ELR (cell line): ENCODE results near the gene TRPM1.
"Not testable (repeated sequence)": the region's sequence is repeated elsewhere in the genome, so short reads cannot be mapped to it uniquely, and the experiment has no call there.

Experiments used
- DNase-seq: peaks from one replicate; pipeline ENCODE4 v3.0.0-alpha.2; 2015; ENCODE audit warnings: low read depth

TRPM1 gene

DNA sequence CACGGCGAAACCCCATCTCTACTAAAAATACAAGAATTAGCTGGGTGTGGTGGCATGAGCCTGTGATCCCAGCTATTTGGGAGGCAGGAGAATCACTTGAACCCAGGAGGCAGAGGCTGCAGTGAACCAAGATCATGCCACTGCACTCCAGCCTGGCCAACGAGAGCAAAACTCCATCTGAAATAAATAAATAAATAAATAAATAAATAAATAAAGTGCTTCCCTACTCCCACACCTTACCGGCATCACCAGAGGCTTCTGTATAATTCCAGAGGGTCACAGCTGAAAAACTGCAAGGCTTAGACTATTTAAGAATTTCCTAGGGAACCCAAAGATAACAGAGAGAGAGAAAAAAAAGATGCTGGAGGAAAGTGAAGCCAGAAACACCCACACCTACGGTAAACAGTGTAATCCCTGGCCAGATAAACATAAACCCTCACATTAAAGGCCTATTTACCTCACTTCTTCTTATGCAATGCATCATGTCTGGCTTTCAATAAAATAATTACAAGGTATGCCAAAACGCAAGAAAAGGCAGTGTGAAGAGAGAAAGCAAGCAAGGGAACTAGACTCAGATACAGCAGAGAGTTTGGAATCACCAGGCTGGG lies 15.0 kb upstream of the TRPM1 start:
- DNase-seq, result no peak

DNA sequence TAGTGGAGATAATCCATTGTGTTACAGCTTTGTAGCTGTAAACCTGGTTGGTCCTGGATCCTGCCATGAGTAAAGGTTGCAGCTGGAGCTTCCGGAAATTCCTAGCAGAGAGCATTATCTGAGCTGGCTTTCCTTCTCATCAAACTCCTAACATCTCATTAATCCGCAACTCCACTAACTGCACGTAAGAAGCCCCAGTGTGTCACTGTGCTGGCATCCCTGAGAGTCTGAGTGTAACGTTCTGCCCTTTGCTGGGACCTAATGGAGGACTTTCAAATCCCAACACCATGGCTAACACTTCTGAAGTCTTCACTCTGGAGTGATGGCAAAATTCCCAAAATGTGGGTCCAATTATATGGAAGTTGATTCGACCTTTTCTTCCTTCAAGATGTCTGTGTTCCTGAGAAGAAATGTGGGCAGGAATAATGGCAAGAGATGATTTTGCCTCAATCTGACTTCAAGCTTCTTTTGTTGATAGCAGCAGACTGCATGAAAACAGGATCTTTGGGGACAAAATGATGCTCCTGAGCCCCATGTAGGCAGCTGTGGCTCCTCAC lies 9.6 kb upstream of the TRPM1 start:
- no peak for DNase-seq

DNA sequence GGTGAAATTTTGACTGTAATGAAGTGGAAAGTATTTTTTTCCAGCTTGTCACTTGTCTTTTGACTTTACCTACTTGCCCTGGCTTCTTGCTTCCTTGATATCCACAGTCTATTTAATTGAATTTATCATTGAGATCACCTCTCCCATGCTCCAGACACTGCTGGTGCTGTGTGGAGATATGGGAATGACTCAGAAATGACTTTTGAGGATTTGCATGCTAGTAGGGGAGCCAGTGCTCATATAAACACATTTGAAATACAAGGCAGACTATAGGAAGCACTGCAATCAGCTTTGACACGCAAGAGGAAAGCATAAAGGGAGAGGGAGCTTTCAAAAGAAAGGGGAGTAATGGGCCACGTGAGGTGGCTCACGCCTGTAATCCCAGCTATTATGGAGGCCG lies 7.3 kb upstream of the TRPM1 start:
- DNase-seq, result peak; percentile 8

DNA sequence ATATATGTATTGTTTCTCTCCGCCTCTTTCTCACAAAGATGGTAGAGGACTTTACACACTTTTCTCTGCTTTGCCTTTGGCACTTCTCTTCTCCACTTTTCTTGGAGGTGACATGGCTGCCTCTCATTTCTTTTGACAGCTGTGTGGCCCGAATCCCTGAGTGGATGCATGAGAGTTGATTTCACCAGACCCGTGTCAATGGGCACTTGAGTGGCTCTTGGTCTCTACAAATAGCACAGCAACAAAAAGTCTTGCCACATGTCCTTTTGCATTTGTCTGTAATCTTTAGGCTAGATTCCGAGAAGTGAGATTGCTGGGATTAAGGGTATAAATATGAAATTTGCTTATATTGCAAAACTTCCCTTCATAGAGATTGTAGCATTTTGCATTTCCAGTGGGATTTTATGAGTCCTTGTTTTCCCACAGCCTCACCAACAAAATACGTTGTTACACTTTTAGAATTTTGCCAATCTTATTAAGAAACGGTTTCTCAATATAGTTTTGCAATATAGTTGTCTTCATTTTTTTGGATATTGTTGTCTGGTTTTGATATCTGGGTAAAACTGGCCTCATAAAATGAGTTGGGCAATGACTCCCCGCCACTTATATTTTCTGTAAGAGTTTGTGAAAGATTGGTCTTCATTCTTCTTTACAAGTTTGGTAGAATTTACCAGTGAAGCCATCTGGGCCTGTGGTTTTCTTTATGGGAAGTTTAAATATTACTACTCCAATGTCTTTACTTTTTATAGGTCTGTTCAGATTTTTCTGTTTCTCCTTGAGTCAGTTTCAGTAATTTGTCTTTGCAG lies 5.2 kb upstream of the TRPM1 start:
- DNase-seq, result no peak

DNA sequence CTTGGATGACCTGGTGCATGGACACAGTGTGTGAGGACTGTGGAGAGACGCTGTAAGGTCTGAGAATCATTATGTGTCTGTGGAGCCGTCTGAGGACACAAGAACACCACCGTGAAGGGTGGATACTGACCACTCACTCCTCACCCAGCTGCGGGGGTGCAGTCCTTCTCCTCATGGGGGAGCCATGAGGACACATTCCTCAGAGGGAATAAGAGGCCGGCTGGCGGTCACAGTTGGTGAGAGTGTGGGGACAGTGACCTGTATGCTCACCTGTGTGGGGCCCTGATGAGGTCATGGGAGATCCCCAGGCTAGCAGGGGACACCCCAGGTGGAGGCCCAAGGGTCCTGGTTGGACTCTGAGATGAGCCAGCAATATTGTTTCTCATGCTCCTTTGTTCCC lies 2.5 kb upstream of the TRPM1 start:
- no peak for DNase-seq

DNA sequence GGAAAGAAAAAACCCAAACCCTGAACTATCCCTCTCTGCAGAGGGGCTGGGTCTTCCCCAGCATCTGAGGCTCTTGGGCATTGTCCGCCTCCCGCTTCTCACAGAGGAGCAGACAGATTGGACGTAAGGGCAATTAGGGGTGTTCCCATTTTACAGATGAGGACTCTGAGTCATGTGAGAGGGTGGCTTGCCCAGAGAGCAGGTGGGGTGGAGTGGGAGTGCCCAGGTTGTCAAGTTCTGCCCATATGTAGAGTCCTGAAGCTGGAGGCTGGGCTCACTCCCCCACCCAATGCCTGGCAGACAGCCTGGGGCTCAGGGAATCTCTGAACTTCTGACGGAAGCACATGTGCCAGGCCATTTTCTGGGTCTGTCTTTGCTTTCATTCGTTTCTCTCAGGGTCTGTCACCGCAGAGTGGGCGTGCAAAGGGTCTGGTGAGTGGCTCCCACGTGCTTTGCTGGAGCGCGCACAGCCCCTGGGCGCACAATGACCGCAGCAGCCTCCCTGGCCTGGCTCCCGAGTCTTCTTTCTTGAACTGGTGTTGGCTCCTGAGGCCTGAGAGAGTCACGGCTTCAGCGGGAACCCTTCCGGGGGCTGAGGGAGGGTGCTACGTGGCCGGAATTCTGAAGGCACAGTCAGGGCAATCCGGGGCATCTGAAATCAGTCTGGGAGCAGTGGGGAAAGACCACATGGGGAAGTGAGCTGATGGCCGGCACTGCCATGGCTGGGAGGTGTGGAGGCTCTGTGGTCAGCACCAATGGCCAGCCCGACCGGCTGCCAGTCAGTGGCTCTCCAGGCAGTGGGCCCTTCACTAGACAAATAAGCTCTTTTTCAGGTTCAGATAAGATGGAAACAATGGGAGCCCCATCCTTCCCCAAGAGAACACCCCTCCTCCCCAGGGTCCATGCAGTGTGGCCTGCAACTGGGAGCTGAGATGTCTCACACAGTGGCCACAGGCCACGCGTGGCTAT lies 1.1 kb upstream of the TRPM1 start:
- DNase-seq, result no peak

DNA sequence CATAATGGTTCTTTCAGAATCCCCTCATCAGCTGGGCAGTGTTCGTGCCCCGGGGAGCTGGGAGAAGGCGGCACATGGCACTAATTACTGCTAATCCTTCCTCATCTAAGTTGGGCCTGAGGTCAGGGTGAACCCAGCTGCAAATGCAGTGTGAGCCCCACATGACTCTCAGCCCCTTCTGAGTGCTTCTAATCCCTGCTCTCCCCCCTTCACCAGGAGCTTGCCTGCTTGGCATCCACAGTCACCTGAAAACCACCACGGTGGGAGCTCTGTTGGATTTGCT lies 455 bp upstream of the TRPM1 start:
- no peak for DNase-seq

DNA sequence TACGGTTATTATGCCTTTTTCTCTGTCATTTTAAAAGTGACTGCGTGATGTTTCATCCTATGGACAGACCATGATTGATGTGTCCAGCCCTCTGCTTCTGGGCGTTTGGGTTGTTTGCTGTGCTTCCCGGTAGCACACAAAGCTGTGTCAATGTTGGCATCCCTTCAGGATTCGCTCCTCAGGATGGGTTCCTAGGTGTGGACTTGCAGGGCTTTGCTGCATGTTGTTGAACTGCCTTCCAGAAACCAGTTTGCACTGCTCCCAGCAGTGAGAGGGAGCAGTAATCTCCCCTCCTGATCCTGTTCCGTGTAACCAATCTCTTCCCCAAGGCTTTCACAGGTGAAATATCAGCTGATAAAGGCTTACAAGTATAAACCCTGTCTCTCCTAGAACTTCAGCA lies 787 bp downstream of the TRPM1 start:
- no peak for DNase-seq

DNA sequence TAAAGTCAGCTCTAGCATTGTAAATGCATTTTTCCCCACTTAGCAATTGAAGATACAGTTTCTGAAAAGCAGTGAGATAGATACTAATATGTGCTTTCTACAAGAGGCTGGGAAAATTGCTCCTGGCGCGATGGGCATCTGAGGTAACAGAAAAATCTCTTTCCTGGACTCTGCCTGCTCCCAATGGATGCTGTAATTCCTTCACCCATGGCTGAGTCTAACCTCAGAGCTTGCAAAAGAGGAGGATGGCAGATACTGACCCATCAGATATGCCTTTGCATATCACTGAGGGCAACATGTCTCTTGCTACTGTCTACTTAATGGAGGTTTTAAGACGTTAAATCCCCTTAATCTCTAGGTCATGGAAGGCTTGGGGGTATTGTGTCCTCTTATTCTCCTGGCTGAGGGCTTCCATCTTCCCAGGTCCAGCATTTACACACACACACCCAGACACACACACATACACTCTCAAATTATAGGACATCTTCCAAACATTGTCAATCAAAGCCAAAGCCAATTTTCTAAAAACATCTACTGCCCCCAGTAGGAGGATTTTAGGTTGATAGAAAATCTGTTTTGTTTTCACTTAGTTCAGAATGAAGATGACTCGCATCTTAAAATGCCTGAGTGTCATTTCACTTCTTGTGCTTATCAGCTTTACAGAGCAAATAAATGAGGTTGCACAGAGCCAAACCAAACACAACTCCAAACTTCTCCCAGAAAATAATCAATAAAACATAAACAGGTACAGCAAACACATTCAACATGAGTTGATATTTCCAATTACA lies 2.4 kb downstream of the TRPM1 start:
- peak; percentile 20 for DNase-seq

DNA sequence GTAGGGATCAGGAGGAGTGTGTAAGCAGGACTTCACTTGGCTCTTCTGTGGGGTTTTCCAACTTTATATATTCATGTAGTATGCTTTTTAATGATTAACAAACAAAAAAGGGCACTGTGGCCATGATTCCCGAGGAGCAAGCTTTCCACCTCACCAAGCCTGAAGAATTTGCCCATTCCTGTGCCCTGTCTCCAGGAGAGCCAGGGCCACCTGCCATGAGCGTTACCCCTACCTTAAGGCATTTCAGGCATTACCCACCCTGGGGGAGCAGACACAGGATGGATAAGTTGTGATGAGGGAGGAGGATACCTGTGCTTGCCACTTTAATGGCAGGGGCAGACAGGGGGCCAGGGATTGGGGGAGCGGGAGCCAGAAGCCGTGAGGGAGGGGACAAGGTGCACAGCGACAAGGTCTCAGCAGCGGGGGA lies 3.0 kb downstream of the TRPM1 start:
- DNase-seq, result no peak

DNA sequence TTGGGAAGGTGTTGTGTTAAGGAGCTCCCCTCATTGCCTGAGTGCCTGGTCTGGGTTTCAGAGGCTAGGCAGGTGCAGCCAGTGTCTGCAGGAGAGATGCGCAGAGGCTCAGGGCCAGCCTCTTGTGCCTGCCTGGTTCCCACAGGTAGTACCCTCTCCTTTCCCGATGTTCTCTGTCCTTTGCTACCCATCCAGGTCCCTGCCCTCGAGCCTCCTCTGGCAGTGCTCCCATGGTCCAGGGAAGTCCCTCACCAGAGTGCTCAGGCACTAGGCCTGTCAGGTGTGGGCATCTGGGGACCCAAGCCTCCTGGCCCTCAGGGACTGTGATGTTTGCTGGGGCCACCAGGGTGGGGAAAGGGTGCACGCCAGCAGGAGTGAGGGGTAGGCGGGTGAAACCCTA lies 5.0 kb downstream of the TRPM1 start:
- DNase-seq, result no peak

DNA sequence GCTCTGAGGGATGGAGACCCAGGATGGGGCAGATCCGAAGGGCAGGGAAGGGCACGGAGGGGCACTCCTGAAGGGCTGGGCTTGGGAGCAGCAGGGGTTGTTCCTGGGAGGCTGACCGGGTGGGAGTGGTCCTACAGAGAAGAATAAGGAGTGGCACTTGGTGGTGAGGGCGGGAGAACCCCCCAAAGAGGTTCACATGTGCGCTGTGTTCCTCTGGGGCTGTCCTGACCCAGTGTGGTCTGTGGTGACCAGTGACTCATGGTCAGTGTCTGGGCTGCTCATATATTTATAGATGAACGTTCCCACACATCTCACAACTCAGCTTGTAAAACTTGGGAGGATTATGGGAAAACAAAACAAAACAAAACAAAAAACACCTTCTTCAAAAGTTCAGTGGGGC lies 10.0 kb downstream of the TRPM1 start:
- DNase-seq, result peak; percentile 59

DNA sequence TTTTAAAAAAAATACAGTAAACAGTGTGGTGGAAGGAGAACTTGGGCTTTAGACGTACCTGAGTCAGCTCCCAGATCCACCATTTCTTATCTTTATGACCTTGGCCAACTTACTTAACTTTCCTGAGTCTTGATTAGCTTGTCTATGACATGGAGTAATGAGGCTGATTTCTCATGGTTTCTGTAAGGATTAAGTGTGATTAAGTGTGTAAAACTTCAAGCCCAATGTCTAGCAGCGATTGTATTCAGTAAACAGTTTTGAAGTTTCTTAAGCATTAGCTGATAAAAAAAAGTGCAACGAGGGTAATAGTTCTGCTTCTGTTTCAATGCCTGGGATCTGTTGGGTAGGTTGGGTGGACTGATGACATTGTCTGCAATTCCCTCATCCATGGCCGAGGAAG lies 10.8 kb downstream of the TRPM1 start:
- DNase-seq, result no peak

DNA sequence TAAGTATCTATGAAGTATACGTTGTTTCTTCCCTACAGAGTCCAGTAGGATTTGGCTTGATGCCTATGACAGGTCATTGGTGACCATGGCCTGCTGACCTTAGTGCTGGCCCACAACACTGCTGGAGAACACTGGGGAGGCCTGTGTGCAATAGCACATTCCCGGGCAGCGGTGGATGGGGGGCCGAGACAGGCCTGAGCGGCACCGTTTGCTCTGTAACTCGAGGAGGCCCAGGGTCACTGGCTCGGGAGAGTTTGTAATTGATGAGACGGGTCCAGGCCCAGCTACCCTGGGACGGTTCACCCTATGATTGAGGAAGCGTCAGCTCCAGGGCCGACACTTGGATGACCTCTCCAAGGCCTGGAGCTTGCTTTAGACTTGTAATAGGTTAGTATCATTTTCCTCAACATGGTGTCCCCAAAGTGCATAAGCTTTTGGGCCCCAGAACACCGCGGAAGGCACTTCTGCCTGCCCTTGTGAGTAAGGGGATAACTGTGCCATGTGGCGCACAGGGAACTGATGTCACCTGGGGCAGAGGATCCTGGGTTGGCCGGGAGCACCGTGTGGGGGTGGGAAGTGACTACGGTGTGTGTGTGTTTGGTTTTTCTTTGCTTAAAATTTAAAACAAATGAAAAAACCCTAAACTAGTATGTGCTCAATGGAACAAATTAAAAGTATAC lies 12.0 kb downstream of the TRPM1 start:
- no peak for DNase-seq

DNA sequence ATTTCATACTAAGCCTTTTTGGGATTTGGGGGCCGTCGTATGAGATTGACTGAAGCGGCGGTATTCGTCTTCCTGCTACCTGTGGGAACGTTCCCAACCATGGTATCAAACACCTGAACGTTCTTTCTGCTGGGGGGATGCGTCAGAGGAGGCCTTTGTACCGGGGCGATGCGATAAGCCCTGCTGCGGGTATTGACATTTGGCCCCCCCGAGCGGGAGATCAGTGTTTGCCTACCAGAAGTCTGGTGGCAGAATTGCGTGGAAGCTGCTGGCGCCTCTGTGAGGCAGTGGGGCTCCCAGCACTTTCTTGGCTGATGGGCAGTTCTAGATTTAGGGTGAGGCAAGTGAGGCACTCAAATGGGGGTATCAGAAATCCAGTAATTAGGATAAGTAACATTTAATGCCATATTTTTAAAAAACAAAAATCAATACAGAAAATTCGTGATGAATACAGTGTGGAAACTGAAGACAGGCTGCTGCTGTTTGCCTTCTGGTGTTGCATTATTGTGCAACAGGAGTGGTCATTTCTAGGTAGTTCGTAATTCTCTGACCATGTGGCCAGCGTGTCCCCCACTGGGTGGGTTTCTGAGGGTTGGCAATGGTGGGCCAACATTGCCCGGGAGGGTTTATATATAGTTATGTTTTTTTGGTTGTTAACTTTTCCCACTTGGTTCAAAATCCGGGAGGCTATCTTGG lies 12.7 kb downstream of the TRPM1 start:
- no peak for DNase-seq

DNA sequence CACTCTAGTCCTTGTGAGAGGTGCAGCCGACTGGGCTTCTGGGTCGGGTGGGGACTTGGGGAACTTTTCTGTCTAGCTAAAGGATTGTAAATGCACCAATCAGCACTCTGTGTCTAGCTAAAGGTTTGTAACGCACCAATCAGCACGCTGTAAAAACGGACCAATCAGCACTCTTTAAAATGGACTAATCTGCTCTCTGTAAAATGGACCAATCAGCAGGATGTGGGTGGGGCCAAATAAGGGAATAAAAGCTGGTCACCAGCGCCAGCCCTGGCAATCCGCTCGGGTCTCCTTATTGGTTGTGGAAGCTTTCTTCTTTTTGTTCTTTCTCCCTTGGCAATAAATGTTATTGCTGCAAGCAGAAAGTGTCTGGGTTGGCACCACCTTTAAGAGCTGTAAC lies 13.5 kb downstream of the TRPM1 start:
- DNase-seq, result not testable (repeated sequence)

DNA sequence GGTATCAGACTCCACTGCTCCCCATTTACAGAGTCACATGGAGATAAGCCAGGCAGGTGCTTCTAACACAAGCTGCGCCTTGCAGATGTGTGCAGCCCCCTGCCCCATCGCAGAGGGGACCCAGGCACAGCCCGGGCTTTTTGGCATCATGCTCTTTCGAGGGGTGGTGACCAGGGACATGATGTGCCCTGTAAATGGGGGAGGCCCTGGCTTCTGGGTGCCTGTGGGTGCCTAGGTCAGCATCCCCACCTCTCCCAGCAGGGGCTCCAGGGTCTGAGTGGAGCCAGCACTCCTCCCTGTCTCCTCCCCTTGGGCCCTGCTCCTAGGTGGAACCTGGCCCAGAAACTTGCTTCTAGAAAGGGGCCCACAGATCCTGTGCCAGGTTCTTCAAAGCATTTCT lies 15.2 kb downstream of the TRPM1 start:
- no peak for DNase-seq

DNA sequence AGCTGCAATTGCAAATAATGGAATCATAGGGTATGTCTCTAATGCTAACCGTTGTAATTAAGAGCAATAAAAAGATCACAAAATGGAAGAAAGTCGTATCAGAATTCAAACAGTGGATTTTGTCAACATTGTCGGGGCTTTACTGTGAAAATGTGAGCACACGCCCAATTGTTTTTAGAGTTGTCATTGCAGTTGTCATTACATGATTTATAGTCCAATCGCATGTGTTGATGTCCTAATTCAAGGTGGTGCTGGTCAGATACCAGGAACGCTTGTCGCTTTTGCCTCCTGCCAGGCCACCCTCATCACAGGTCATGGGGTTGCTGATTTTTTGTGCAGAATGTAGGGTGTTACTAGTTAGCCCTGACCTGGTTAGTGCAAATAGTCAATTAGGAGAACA lies 16.2 kb downstream of the TRPM1 start:
- DNase-seq, result no peak

DNA sequence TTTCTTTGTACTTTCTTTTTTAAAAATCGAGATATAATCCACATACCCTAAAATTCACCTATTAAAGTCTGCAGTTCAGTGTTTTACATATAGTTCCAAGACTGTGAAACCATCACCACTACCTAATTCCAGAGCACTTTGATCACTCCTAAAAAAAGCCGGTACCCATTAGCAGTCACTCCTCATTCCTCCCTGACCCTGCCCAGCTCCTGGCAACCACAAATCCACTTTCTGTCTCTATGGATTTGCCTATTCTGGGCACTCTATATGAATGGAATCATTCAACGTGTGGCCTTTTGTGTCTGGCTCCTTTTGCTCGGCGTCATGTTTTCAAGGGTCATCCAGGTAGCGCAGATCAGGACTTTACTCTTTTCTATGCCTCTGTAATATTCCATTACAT lies 17.3 kb downstream of the TRPM1 start:
- DNase-seq, result no peak

DNA sequence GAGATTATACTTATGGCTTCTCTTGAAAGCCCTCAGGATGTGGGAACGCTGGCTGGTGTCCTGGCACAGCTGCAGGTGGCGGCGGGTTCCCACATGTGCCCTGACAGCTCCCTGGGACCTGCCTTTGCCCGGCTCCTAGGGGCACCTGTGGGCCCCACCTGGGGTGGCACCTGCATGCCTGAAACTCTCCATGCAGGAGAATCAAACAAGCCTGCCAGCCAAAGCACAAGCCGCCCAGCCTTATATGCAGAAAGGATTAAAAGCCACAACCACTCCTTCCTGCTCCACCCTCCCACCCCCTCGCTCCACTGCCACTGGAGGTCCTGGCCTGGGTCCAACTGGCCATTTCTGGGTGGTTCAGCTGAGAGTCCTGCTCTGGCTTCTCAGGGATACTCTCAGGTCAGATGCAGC lies 18.1 kb downstream of the TRPM1 start:
- no peak for DNase-seq
